ENCODE results near the gene TMSB4X.

The TMSB4X gene

GRCh38 chrX:13022926-13023325, 48.0 kb downstream of the TMSB4X start:
- DNase-seq (ENCODE audit: low read depth in 1 of 2, low spot score in 1 of 2) = no peak

- no peak for DNase-seq (ENCODE audit: low read depth in 1 of 2, low spot score in 1 of 2)
Observed at GRCh38 chrX:13023567-13023966, 48.7 kb downstream of the TMSB4X start.

GRCh38 chrX:13023979-13024378, 49.1 kb downstream of the TMSB4X start:
- DNase-seq (ENCODE audit: low read depth in 1 of 2, low spot score in 1 of 2) = no peak

- DNase-seq (ENCODE audit: low read depth in 1 of 2, low spot score in 1 of 2) = no peak
Observed at GRCh38 chrX:13024986-13025385, 50.1 kb downstream of the TMSB4X start.

Measured in activated CD4-positive, alpha-beta T cell treated with anti-CD3 and anti-CD28 coated beads, Interleukin-2, amount 50 U/mL, for 24 hours (primary cell).